Measurements from ENCODE around the gene ZC3HAV1L. TPM values are rescaled to one million over a fixed set of nuclear protein-coding genes. Genes with fewer than 3 reads are reported as not detected.

ZC3HAV1L gene
- total and polyA plus RNA-seq, 2 of the 13 experiments (the other 11 are each of a cell fraction or from before 2014, with no cell fraction given), result 8.4 to 11.1 TPM

GRCh38 chr7:139035586-139036353 is at the start of gene ZC3HAV1L (continued):
- TF ChIP-seq NFE2 (CRISPR knock-in tag; IDR thresholded peaks at IDR 0.05) (no peak), MBNL3 (CRISPR knock-in tag; conservative IDR thresholded peaks at IDR 0.05) (no peak), SALL2 (CRISPR knock-in tag; IDR thresholded peaks at IDR 0.05) (no peak; the same call in 1 of the 2 replicates), HIC2 (CRISPR knock-in tag; IDR thresholded peaks at IDR 0.05; ENCODE audit: low read depth) (no peak), HOMEZ (CRISPR knock-in tag; IDR thresholded peaks at IDR 0.05; ENCODE audit: low read depth) (no peak), ZNF784 (CRISPR knock-in tag; IDR thresholded peaks at IDR 0.05; ENCODE audit: borderline replicate concordance) (no peak; the same call in 1 of the 2 replicates), FOXO4 (CRISPR knock-in tag; conservative IDR thresholded peaks at IDR 0.05) (no peak), GABPB1 (CRISPR knock-in tag; IDR thresholded peaks at IDR 0.05) (peak; percentile 69), ZMYM4 (CRISPR knock-in tag; IDR thresholded peaks at IDR 0.05) (peak; percentile 63), SIN3B (IDR thresholded peaks at IDR 0.05; ENCODE audit: low read length) (no peak), ZNF761 (CRISPR knock-in tag; conservative IDR thresholded peaks at IDR 0.05) (0 out of 2 replicates have a peak, but pooled peaks have one; percentile 51), CHD4 (IDR thresholded peaks at IDR 0.05; ENCODE audit: borderline replicate concordance, low read length) (no peak), PBX3 (CRISPR knock-in tag; IDR thresholded peaks at IDR 0.05; ENCODE audit: borderline replicate concordance) (no peak; the same call in 1 of the 2 replicates), TCF7 (IDR thresholded peaks at IDR 0.05; ENCODE audit: low read depth) (no peak), ZBTB7A (CRISPR knock-in tag; IDR thresholded peaks at IDR 0.05) (no peak), NFAT5 (CRISPR knock-in tag; IDR thresholded peaks at IDR 0.05) (peak; percentile 16; the same call in 1 of the 2 replicates)

All from HepG2 (cell line).